Ishikawa (cell line): ENCODE measurements around the gene MYH6.

Source experiments
- CEBPB ChIP-seq: IDR thresholded peaks from 2 replicates; pipeline ENCODE4 v1.6.1; 2012
- CREB1 ChIP-seq: IDR thresholded peaks from 2 replicates; pipeline ENCODE4 v1.6.1; 2012; ENCODE audit warnings: low read depth
- EGR1 ChIP-seq: IDR thresholded peaks from 2 replicates; pipeline ENCODE4 v1.6.1; 2012
- EP300 ChIP-seq: IDR thresholded peaks from 2 replicates; pipeline ENCODE4 v1.6.1; 2012; ENCODE audit warnings: borderline replicate concordance
- FOXM1 ChIP-seq: IDR thresholded peaks from 2 replicates; pipeline ENCODE4 v1.6.1; 2012; ENCODE audit warnings: low read depth, borderline replicate concordance
- NFIC ChIP-seq: IDR thresholded peaks from 2 replicates; pipeline ENCODE4 v1.6.1; 2012
- RAD21 ChIP-seq: IDR thresholded peaks from 2 replicates; pipeline ENCODE4 v1.6.1; 2012; ENCODE audit warnings: low read depth
- TAF1 ChIP-seq: IDR thresholded peaks from 2 replicates; pipeline ENCODE4 v1.6.1; 2012; ENCODE audit warnings: low read depth, mild to moderate bottlenecking
- TCF12 ChIP-seq: IDR thresholded peaks from 2 replicates; pipeline ENCODE4 v1.6.1; 2012; ENCODE audit warnings: low read depth
- TEAD4 ChIP-seq: IDR thresholded peaks from 2 replicates; pipeline ENCODE4 v1.6.1; 2012
- YY1 ChIP-seq: IDR thresholded peaks from 2 replicates; pipeline ENCODE4 v1.6.1; 2012; ENCODE audit warnings: low read depth
- ZBTB7A ChIP-seq: IDR thresholded peaks from 2 replicates; pipeline ENCODE4 v1.6.1; 2012; ENCODE audit warnings: low read depth
- TF ChIP-seq, protein P1 (sequence below): IDR thresholded peaks from 2 replicates; pipeline ENCODE4 v1.6.1; 2012
- TF ChIP-seq, protein P2 (sequence below): IDR thresholded peaks from 2 replicates; pipeline ENCODE4 v1.6.1; 2012
- TF ChIP-seq, protein P3 (sequence below): IDR thresholded peaks from 2 replicates; pipeline ENCODE4 v1.6.1; 2012; ENCODE audit warnings: low read depth, mild to moderate bottlenecking

The MYH6 gene

DNA sequence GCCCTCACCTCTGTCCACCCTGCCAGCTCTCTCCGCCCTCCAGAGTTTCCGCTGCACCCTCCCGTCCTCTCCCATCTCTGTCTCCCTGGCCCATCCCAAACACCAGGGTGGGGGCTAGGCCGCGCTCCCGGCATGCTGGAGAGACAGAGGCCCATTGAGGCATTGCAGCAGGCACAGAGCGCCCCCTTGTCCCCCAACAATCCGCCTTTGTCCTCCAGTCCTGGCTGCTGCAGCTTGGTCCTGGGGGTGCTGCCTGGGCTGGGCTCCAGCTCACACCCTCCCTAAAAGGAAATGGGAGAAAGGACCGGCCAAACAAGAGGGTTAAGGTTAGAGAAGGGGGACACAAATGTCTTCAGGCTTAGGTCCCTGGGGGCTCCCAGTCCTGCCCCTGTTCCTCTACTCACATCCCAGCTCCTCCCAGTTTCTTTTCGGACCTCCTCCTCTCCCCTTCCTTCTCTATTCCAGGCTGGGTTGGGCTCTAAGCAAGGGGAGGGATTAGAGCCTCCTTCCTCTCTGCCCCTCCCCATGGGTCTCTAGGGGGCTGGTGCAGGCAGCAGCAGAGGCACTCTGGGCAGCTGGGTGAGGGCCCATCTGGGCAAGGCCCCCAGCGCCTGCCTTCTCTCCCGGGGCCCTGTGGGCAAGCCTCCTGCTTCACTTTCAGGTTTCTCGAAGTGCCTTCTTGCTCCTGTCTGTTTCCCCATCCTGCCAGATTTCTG is 31.4 kb downstream of the MYH6 start, which contains the start of gene CMTM5:
Gene CMTM5, plus strand, starts transcription at position 565 of the 716 bp plus-strand sequence. CDS start 206 bp downstream, outside the sequence.
- TF ChIP-seq CREB1, result no peak
- TF ChIP-seq TEAD4, result no peak
- no peak for TF ChIP-seq EGR1
- no peak for TF ChIP-seq FOXM1
- TF ChIP-seq, protein P1, sequence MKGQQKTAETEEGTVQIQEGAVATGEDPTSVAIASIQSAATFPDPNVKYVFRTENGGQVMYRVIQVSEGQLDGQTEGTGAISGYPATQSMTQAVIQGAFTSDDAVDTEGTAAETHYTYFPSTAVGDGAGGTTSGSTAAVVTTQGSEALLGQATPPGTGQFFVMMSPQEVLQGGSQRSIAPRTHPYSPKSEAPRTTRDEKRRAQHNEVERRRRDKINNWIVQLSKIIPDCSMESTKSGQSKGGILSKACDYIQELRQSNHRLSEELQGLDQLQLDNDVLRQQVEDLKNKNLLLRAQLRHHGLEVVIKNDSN, result no peak
- no peak for TF ChIP-seq NFIC
- no peak for TF ChIP-seq RAD21
- no peak for TF ChIP-seq TCF12
- TF ChIP-seq, protein P2, sequence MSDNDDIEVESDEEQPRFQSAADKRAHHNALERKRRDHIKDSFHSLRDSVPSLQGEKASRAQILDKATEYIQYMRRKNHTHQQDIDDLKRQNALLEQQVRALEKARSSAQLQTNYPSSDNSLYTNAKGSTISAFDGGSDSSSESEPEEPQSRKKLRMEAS, result no peak
- TF ChIP-seq, protein P3, sequence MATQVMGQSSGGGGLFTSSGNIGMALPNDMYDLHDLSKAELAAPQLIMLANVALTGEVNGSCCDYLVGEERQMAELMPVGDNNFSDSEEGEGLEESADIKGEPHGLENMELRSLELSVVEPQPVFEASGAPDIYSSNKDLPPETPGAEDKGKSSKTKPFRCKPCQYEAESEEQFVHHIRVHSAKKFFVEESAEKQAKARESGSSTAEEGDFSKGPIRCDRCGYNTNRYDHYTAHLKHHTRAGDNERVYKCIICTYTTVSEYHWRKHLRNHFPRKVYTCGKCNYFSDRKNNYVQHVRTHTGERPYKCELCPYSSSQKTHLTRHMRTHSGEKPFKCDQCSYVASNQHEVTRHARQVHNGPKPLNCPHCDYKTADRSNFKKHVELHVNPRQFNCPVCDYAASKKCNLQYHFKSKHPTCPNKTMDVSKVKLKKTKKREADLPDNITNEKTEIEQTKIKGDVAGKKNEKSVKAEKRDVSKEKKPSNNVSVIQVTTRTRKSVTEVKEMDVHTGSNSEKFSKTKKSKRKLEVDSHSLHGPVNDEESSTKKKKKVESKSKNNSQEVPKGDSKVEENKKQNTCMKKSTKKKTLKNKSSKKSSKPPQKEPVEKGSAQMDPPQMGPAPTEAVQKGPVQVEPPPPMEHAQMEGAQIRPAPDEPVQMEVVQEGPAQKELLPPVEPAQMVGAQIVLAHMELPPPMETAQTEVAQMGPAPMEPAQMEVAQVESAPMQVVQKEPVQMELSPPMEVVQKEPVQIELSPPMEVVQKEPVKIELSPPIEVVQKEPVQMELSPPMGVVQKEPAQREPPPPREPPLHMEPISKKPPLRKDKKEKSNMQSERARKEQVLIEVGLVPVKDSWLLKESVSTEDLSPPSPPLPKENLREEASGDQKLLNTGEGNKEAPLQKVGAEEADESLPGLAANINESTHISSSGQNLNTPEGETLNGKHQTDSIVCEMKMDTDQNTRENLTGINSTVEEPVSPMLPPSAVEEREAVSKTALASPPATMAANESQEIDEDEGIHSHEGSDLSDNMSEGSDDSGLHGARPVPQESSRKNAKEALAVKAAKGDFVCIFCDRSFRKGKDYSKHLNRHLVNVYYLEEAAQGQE, result no peak
- no peak for TF ChIP-seq ZBTB7A
- TF ChIP-seq EP300, result no peak
- TF ChIP-seq YY1, result no peak
- TF ChIP-seq TAF1, result no peak
- no peak for TF ChIP-seq CEBPB

DNA sequence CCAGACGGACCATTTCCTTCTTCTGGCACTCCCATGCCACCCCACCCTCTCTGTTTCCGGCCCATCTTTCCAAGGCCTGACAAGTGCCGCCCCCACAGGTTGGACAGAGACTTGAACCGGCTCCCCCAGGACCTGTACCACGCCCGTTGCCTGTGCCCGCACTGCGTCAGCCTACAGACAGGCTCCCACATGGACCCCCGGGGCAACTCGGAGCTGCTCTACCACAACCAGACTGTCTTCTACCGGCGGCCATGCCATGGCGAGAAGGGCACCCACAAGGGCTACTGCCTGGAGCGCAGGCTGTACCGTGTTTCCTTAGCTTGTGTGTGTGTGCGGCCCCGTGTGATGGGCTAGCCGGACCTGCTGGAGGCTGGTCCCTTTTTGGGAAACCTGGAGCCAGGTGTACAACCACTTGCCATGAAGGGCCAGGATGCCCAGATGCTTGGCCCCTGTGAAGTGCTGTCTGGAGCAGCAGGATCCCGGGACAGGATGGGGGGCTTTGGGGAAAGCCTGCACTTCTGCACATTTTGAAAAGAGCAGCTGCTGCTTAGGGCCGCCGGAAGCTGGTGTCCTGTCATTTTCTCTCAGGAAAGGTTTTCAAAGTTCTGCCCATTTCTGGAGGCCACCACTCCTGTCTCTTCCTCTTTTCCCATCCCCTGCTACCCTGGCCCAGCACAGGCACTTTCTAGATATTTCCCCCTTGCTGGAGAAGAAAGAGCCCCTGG is 32.4 kb downstream of the MYH6 start:
- TF ChIP-seq EP300 (no peak), RAD21 (no peak), ZBTB7A (no peak), CEBPB (no peak), TCF12 (no peak), YY1 (no peak), TAF1 (no peak), TEAD4 (no peak), FOXM1 (no peak), EGR1 (no peak), NFIC (no peak)
- TF ChIP-seq, protein P3, result no peak
- TF ChIP-seq, protein P1, result no peak

DNA sequence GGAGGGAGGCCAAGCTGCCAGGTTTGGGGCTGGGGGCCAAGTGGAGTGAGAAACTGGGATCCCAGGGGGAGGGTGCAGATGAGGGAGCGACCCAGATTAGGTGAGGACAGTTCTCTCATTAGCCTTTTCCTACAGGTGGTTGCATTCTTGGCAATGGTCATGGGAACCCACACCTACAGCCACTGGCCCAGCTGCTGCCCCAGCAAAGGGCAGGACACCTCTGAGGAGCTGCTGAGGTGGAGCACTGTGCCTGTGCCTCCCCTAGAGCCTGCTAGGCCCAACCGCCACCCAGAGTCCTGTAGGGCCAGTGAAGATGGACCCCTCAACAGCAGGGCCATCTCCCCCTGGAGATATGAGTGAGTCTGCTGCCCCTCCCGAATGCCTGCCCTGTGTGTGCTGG is 35.0 kb downstream of the MYH6 start:
- TF ChIP-seq, protein P2, result no peak

DNA sequence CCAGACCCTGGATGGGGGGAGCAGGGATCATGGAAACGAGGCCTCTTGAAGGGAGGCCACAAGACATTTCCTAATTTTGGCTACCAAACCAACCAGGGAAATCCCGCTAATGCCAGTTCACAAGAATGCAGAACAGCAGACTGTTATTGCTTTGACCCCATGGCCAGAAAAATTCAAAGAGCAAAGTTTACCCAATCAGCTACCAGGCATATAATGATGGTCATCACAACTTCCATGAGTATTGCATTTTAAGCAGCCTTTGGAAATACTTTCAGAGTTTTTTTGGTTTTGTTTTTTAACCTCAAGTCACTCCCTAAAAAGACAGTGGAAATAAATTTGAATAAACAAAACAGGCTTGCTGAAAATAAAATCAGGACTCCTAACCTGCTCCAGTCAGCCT is 35.6 kb downstream of the MYH6 start, which contains the start of gene IL25:
Gene IL25, plus strand, starts transcription at position 301 of the 400 bp plus-strand sequence.
- TF ChIP-seq CEBPB (no peak), EP300 (no peak), RAD21 (no peak), TCF12 (no peak), YY1 (no peak), FOXM1 (no peak), TEAD4 (no peak), TAF1 (no peak)
- TF ChIP-seq, protein P1, result no peak
- TF ChIP-seq, protein P2, result no peak

DNA sequence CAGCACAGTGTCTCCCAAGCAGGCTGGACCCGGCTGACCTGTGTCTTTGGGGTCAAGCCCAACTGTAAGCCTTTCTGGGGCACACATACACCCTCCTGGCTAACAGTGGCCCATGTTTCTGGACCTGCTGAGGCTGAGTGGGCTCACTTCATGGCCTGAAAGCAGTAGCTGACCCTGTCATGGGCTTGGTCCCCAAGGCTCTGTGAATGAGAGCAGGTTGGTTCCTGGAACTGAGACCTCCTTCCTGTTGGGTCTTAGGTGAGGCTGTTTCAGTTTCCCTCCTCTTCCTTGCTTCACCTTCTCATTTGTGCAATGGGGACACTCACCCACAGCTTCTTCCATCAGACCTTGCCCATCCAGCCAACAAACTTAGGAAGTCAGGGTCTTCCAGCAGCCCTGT is 36.2 kb downstream of the MYH6 start:
- TF ChIP-seq TAF1 (no peak), RAD21 (no peak), EGR1 (no peak), YY1 (no peak), CEBPB (no peak), FOXM1 (no peak), CREB1 (no peak), TCF12 (no peak), ZBTB7A (no peak), EP300 (no peak), TEAD4 (no peak)
- TF ChIP-seq, protein P3, result no peak
- TF ChIP-seq, protein P2, result no peak
